Right lobe of liver (tissue), 6 donors: ENCODE results near the gene KRT4. TPM values are rescaled to one million over a fixed set of nuclear protein-coding genes. Genes with fewer than 3 reads are reported as not detected.

Experiments used
- ATAC-seq, 4 donors: fragments of 200-7000 bp; cut with Tn5 transposase; one replicate each; pipeline ENCODE4 v1.9.1; 2020; ENCODE audit warnings: mild to moderate bottlenecking in 4 of 4, moderate library complexity in 4 of 4
- DNase-seq, 3 donors: peaks; one replicate each; pipeline ENCODE4 v3.0.0-alpha.2; 2020
- H3K27ac ChIP-seq, 3 donors: fragments of 200-600 bp; one replicate each; pipeline ENCODE4 v1.8.0; 2022
- H3K27me3 ChIP-seq, 2 donors: fragments of 200-600 bp; one replicate each; pipeline ENCODE4 v1.8.0; 2022
- H3K36me3 ChIP-seq, 4 donors: fragments of 200-600 bp; sonication (generic) in 1 of 4; one replicate each; pipeline versions ENCODE4 v1.5.1 to v1.8.0; 2017 to 2022; ENCODE audit warnings: control low read depth in 1 of 4
- H3K4me1 ChIP-seq, 4 donors: fragments of 200-600 bp; sonication (generic) in 1 of 4; one replicate each; pipeline versions ENCODE4 v1.5.1 to v1.8.0; 2017 to 2022; ENCODE audit warnings: control low read depth in 1 of 4
- H3K4me3 ChIP-seq, 3 donors: fragments of 200-600 bp; one replicate each; pipeline ENCODE4 v1.8.0; 2022
- H3K9me3 ChIP-seq, 4 donors: fragments of 200-600 bp; sonication (generic) in 1 of 4; one replicate each; pipeline versions ENCODE4 v1.5.1 to v1.8.0; 2017 to 2022; ENCODE audit warnings: control low read depth in 1 of 4
- POLR2A ChIP-seq: fragments of 450-650 bp; IDR thresholded peaks from one replicate; pipeline ENCODE4 v1.6.1; 2017; ENCODE audit warnings: antibody characterized with exemption, mild to moderate bottlenecking
- WGBS: methylation state at CpG from one replicate; pipeline ENCODE4 v1.1.6; 2018; ENCODE audit warnings: low coverage, low lambda C conversion rate; ENCODE audit not compliant: insufficient coverage; ENCODE audit errors: missing lambda C conversion rate; 5-methylcytosine and 5-hydroxymethylcytosine counted together
- intact Hi-C, 2 donors: fragments of 100-400 bp; cut with DNase I; formaldehyde crosslinking; loops; one replicate each; pipeline versions ENCODE4 v1.11.2 to v1.14.1; 2022
- total RNA-seq, 6 experiments: library from RNA; depleted of rRNA in 2 of 6; stranded (reverse); fragments of >200 nt in 2 of 6; fragmentation: NEBNext Ultra II Directional in 3 of 6; extraction: Animal tissue kit (Norgen Biotek cat#: 25700) in 3 of 6; gene quantifications; one replicate each; pipeline versions ENCODE4 v1.1.0 to v1.2.4, GENCODE V29; 2016 to 2023
- TF ChIP-seq, protein P1 (sequence below), 4 donors: fragments of 200-600 bp in 3 of 4; fragments of 450-650 bp in 1 of 4; IDR thresholded peaks; one replicate each; pipeline versions ENCODE4 v1.5.1 to v1.8.0; 2016 to 2022; ENCODE audit warnings: antibody characterized with exemption in 4 of 4, mild to moderate bottlenecking in 2 of 4
- donor health status: DM: no; HTN: yes; CAD: no.
- donor health status: DM: no; HTN: no; CAD: no.
- donor health status: DM: no; HTN: no; CAD: no.
- donor health status: DM: no; HTN: yes; CAD: no.
- donor health status: DM: no; HTN: yes; CAD: no.

Gene KRT4
- total RNA-seq, 6 experiments from 2014 or later: not detected

DNA sequence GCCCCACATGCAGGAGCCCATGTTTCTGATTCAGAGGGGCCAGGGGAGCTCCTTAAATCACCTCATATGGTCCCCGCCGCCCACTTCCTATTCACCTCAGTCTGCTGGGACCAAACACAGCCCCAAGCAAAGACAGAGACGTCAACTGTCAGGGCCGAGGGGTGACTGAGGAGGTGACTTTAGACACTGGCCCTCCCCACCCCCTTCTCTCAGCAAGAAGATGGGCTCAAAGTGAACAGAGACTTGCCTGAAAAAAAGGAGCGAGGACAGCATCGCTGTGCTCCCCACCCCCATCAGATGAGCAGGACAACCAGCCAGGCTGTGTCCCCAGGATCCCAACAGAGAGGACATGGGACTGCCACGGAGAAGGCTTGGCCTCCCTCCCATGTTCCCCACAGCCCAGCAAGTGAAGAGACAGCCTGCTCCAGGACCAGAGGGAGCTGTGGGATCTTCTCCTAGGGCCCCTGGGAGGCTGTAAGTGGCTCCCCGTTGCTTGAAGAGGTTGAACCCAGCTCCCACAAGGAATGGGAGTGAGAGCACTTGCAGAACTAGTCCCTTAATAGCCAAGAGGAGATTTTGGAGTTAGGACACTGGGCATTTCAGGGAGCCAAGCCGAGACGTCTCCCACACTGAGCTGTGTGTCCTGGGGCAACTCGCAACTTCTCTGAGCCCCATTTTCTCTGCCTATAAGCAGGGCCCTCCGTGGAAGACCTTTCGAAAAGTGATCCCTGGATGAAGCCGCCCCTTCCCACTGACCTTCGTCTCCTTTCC lies 21.5 kb upstream of the KRT4 start:
- Histone ChIP-seq H3K27me3 (no peaks in the 10 kb centered on the region), H3K4me1 (no peaks in the 10 kb centered on the region), H3K27ac (no peak overlapping the region), H3K4me3 (no peak overlapping the region), H3K36me3 (no peaks in the 10 kb centered on the region), H3K9me3 (no peaks in the 10 kb centered on the region)
- 57% methylated on average over 6 of the region's 15 CpGs for WGBS
- intact Hi-C loops: no loop called here
- TF ChIP-seq, protein P1, sequence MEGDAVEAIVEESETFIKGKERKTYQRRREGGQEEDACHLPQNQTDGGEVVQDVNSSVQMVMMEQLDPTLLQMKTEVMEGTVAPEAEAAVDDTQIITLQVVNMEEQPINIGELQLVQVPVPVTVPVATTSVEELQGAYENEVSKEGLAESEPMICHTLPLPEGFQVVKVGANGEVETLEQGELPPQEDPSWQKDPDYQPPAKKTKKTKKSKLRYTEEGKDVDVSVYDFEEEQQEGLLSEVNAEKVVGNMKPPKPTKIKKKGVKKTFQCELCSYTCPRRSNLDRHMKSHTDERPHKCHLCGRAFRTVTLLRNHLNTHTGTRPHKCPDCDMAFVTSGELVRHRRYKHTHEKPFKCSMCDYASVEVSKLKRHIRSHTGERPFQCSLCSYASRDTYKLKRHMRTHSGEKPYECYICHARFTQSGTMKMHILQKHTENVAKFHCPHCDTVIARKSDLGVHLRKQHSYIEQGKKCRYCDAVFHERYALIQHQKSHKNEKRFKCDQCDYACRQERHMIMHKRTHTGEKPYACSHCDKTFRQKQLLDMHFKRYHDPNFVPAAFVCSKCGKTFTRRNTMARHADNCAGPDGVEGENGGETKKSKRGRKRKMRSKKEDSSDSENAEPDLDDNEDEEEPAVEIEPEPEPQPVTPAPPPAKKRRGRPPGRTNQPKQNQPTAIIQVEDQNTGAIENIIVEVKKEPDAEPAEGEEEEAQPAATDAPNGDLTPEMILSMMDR (IDR thresholded peaks at IDR 0.05): no peak
- no peak for TF ChIP-seq POLR2A
- DNase-seq: no peak
- ATAC-seq: no peak

DNA sequence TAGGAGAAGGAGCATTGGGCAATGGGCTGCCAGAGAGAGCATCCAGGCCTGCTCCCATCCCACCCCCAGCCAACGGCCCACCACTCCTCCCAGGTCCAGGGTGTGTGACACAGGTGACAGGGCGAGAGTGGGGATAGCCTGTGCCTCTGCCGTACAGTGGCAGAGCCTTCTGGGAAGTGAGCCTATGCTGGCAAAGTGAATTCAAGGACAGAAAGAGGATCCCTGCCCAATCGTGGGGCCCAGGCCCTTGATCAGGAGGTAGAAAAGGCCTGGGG lies 20.7 kb upstream of the KRT4 start:
- no peaks in the 10 kb centered on the region for H3K27me3 ChIP-seq
- H3K27ac ChIP-seq: no peak overlapping the region
- H3K9me3 ChIP-seq: no peaks in the 10 kb centered on the region
- no peaks in the 10 kb centered on the region for H3K36me3 ChIP-seq
- WGBS: 42% methylated on average over 3 of the region's 4 CpGs
- DNase-seq (no peak), ATAC-seq (no peak)
- H3K4me3 ChIP-seq: no peak overlapping the region
- H3K4me1 ChIP-seq: no peaks in the 10 kb centered on the region
- intact Hi-C loops: no loop called here
- no peak for TF ChIP-seq POLR2A
- TF ChIP-seq, protein P1 (IDR thresholded peaks at IDR 0.05): no peak

DNA sequence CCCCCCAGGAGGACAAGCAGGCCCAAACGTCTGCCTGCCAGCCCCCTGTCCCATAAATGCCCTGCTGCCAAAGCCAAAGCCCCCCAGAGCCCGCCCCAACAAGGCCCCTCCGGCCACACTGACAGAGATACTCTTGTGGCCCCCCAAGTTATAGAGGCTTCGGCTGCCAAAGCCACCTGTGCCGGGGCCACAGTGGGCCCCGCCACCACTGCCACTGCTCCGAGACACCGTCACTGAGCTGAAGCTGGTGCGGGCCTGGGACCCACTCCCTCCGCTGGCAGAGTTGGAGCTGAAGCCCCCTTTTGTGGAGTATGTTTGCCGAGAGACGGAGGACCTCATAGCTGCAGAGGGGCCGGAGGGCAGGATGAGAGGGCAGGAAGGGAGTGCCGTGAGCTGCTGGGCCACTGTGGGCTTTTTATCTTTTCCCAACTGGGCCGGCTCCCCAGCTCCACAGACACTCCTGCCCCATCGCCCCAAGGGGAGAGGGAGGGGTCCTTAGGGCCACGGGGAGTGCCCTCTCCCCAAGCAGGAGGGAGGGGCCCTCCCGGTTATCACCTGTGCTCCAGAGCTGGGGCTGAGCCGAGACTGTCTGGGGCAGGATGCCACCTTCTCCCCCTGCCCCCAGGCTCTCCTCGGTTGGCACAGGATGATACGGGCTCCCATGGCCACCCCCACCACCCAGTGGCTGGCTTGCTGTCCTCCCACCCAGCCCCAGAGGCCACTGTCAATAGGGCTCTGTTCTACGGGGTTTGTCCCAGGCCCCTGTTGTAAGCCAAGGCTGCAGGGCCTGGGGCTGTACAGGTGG lies 20.2 kb upstream of the KRT4 start, which contains the start of gene KRT79:
Gene KRT79 (minus strand): TSS at position 390 of the 805 bp plus-strand sequence. CDS start 51 bp downstream, at position 339.
- no peak within 1 kb of the TSS for H3K27ac ChIP-seq
- no peaks in the 10 kb centered on the region for H3K27me3 ChIP-seq
- intact Hi-C loops: no loop called here
- WGBS: 69% methylated on average over 6 of the region's 22 CpGs
- DNase-seq (no peak), ATAC-seq (no peak)
- no peaks in the 10 kb centered on the region for H3K36me3 ChIP-seq
- H3K4me1 ChIP-seq: no peaks in the 10 kb centered on the region
- H3K4me3 ChIP-seq: no peak within 1 kb of the TSS
- H3K9me3 ChIP-seq: no peaks in the 10 kb centered on the region
- no peak for TF ChIP-seq POLR2A
- TF ChIP-seq, protein P1 (IDR thresholded peaks at IDR 0.05): no peak

DNA sequence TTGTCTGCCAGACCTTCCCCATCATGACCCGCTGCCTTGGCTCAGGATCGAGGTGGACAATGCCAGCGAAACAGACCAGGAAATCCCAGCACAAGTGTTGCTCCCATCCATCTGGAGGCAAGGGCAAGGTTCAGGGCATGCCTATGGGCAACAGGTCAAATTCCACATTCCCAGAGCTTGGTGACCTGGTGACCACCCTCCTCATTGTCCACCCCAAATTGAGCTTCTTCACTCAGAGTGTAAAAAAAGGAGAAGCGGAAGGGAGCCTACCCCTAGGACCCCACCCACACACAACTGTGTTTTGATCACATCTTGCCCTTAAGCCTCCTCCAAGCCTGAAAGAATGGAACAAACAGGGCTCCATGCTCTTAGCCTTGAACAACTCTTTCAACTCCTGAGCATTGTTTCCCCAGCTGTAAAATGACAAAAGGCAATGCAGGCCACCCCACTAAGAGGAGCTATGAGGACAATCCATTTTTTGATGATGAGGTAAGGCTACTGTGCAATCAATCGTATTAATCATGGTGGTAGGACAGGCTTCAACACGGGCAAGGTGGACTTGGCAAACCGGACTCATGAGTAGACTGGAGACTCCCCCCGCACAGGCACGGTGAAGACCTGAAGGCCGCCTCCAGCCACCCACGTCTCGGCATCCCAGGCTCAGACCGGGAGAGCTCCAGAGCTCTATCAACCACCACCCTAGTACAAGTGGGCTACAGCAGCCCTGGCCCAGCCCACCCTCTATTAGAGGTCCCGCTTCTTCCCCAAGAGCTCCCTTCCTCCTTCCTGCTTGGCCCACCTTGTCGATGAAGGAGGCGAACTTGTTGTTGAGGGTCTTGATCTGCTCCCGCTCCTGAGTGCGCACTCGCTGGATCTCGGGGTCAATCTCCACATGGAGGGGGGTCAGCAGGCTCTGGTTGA lies 19.3 kb upstream of the KRT4 start:
- Histone ChIP-seq H3K4me3 (no peak overlapping the region), H3K9me3 (no peaks in the 10 kb centered on the region), H3K36me3 (no peaks in the 10 kb centered on the region), H3K27ac (no peak overlapping the region), H3K27me3 (no peaks in the 10 kb centered on the region), H3K4me1 (no peaks in the 10 kb centered on the region)
- TF ChIP-seq, protein P1 (IDR thresholded peaks at IDR 0.05): no peak
- no peak for TF ChIP-seq POLR2A
- ATAC-seq (no peak), DNase-seq (no peak)
- intact Hi-C loops: no loop called here
- 85% methylated on average over 10 of the region's 20 CpGs for WGBS
